ENCODE data around the gene CBLB.

Gene CBLB

DNA sequence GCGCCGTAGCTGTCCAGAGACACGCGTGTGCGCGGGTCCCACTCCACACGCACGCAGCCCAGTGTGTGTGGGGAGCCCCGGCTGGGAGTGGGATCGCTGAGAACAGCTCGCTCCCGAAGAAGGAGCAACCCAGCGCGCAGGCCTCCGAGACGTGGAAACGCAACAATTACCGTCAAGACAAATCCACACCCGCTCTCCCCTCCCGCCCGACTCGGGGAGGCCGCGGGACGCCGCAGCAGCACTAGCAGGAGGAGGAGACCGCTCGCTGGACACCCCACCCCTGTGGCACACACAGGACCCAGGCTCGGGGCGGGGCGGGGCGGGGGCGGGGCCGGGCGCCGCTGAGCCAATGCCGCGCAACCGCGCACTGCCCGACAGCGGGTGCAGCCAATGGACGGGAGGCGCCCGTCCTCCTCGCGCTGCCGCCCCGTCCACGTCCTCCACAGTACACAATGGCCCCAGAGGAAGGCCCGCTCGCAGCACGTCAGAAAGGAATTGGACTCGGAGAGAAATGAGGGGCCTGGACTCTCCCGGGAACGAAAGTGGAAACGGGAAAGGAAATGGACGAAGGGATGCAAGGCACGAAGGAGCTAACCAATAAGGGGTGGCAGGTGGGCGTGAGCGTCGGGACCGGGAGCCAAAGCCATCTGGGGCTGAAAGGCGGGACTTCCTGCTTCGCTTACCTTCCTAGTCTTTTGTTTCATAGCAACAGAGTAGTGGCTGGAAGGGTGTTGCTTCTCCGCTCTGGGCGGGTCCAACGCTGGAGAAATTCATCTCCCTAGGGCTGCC is at the start of gene CBLB:
CBLB (minus strand) TSS at position 271 of the 789 bp plus-strand sequence. CDS start 1,435 bp downstream, outside the sequence.
- peak within 1 kb of the TSS; percentile 89 for H3K4me3 ChIP-seq (ENCODE audit: low read length)
- TF ChIP-seq, protein P1, sequence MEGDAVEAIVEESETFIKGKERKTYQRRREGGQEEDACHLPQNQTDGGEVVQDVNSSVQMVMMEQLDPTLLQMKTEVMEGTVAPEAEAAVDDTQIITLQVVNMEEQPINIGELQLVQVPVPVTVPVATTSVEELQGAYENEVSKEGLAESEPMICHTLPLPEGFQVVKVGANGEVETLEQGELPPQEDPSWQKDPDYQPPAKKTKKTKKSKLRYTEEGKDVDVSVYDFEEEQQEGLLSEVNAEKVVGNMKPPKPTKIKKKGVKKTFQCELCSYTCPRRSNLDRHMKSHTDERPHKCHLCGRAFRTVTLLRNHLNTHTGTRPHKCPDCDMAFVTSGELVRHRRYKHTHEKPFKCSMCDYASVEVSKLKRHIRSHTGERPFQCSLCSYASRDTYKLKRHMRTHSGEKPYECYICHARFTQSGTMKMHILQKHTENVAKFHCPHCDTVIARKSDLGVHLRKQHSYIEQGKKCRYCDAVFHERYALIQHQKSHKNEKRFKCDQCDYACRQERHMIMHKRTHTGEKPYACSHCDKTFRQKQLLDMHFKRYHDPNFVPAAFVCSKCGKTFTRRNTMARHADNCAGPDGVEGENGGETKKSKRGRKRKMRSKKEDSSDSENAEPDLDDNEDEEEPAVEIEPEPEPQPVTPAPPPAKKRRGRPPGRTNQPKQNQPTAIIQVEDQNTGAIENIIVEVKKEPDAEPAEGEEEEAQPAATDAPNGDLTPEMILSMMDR (conservative IDR thresholded peaks at IDR 0.05; ENCODE audit: low read depth, low read length) = no peak
- DNase-seq (ENCODE audit: low read depth) = peak; percentile 90

DNA sequence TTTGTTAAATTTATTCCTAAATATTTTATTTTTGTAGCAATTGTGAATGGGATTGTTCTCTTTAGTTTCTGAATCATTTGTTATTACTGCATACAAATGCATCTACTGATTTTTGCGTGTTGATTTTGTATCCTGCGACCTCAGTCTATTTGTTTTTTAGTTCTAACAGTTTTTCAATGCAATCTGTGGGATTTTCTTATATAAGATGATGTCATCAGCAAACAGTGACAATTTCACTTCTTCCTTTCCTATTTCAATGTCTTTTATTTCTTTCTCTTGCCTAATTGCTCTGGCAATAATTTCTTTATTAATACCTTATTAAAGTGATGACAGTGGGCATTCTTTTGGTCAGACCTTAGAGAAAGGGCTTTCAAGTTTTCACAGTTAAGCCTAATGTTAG is 48.0 kb upstream of the CBLB start:
- DNase-seq (ENCODE audit: low read depth) = no peak
- TF ChIP-seq, protein P1 (conservative IDR thresholded peaks at IDR 0.05; ENCODE audit: low read depth, low read length) = no peak
- no peak overlapping the region for H3K4me3 ChIP-seq (ENCODE audit: low read length)

DNA sequence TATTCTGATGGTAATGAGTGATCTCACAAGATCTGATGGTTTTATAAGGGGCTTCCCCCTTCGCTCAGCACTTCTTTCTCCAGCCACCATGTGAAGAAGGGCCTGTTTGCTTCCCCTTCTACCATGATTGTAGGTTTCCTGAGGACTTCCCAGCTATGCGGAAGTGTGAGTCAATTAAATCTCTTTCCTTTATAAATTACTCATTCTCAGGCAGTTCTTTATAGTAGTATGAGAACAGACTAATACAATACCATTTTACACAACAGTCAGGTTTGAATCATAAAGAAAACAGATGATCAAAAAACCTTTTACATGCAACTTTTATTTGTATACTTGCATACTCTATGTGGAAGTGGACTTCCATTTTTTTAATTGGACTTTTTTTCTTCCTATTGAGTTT is 46.7 kb upstream of the CBLB start:
- TF ChIP-seq, protein P1 (conservative IDR thresholded peaks at IDR 0.05; ENCODE audit: low read depth, low read length) = no peak
- H3K4me3 ChIP-seq (ENCODE audit: low read length) = no peak overlapping the region
- DNase-seq (ENCODE audit: low read depth) = no peak

DNA sequence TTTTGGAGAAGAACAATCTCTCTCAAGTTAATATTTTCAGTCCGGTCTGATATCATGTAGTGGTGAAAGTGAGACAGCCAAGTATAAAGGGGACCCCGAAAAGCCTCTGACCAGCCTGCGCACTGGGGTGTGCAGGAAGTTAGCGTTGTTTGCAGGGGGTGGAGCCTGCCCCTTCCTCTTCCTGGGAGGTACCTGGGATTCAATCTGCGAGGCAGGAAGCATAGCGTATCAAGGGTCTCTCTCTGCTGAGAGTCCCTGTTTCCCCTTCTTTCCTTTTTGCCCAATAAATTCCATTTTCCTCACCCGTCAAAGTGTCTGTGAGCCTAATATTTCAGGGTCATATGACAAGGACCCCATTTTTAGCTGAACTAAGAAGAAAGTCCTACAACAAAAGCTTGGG is 44.8 kb upstream of the CBLB start:
- H3K4me3 ChIP-seq (ENCODE audit: low read length) = no peak overlapping the region
- TF ChIP-seq, protein P1 (conservative IDR thresholded peaks at IDR 0.05; ENCODE audit: low read depth, low read length) = no peak
- no peak for DNase-seq (ENCODE audit: low read depth)

DNA sequence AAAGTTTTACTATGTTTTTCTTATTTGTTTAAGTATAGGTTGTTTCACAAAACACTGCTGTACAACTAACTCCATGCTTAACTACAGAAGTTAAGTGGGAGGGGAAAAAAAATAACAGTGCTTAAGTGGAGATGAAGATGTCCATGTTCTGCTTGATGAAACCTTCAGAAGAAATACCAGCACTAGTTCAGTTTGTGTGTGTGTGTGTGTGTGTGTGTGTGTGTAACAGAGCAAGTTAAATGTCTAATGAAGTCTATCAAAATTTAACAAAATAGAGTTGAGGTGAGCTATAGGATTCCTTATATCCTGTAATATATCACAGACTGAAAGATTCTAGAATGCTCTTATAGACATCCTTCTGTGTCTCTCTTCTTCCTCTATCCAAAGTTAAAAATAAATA is 44.1 kb upstream of the CBLB start:
- TF ChIP-seq, protein P1 (conservative IDR thresholded peaks at IDR 0.05; ENCODE audit: low read depth, low read length) = no peak
- DNase-seq (ENCODE audit: low read depth) = no peak
- no peak overlapping the region for H3K4me3 ChIP-seq (ENCODE audit: low read length)

DNA sequence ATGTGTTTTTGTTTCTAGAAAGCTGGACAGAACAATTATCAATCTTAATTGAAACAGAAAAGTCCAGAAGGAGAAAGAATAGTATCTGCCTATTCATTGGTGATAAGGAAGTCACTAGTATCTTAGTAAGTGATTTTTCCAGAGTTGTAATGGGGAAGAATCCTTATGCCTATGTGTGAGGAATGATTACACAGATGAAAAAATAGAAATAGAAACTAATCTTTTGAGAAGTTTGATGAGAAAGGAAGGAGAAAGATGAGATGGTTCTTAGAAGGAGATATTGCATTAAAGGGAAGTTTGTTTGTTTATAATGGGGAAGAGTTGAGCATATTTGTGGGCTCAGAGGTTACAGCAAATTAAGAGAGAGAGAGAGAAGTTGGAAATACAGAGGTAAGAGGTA is 42.7 kb upstream of the CBLB start:
- TF ChIP-seq, protein P1 (conservative IDR thresholded peaks at IDR 0.05; ENCODE audit: low read depth, low read length) = no peak
- H3K4me3 ChIP-seq (ENCODE audit: low read length) = no peak overlapping the region
- no peak for DNase-seq (ENCODE audit: low read depth)

DNA sequence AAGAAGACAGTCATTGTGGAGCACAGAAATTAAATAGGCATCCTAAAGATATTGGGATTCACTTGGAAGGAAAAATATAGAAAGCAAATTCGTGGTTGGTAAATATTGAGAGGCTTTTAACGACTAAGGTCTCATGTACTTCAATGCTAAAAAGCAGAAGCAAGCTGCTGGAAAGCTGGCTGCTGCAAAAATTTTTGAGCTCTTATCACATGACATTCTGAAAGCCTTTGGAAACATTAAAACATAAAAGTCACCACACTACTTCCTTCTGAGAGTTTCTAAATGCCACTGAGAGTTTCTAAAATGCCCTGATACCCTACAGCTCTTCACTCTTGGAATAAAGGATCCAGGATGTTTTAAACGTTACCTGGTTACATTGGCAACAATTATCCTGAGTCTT is 39.0 kb upstream of the CBLB start:
- no peak overlapping the region for H3K4me3 ChIP-seq (ENCODE audit: low read length)
- TF ChIP-seq, protein P1 (conservative IDR thresholded peaks at IDR 0.05; ENCODE audit: low read depth, low read length) = no peak
- no peak for DNase-seq (ENCODE audit: low read depth)
